ENCODE results near the gene STK16.
A peak's percentile ranks its signal among the peaks of the same experiment; 100 is the strongest.
"Not testable (repeated sequence)": the region's sequence is repeated elsewhere in the genome, so short reads cannot be mapped to it uniquely, and the experiment has no call there.

STK16 gene

DNA sequence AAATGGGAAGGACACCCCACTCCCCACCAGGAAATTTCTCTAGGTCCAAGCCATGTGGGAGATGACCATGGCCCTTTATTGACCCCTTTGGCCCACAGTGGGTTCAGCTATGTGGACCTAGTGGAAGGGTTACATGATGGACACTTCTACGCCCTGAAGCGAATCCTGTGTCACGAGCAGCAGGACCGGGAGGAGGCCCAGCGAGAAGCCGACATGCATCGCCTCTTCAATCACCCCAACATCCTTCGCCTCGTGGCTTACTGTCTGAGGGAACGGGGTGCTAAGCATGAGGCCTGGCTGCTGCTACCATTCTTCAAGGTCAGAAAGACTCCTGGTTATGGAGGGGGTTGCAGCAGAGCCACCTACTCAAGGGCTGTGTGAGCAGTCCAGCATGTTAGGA, 1.3 kb downstream of the STK16 start:
- DNase-seq: no peak

DNA sequence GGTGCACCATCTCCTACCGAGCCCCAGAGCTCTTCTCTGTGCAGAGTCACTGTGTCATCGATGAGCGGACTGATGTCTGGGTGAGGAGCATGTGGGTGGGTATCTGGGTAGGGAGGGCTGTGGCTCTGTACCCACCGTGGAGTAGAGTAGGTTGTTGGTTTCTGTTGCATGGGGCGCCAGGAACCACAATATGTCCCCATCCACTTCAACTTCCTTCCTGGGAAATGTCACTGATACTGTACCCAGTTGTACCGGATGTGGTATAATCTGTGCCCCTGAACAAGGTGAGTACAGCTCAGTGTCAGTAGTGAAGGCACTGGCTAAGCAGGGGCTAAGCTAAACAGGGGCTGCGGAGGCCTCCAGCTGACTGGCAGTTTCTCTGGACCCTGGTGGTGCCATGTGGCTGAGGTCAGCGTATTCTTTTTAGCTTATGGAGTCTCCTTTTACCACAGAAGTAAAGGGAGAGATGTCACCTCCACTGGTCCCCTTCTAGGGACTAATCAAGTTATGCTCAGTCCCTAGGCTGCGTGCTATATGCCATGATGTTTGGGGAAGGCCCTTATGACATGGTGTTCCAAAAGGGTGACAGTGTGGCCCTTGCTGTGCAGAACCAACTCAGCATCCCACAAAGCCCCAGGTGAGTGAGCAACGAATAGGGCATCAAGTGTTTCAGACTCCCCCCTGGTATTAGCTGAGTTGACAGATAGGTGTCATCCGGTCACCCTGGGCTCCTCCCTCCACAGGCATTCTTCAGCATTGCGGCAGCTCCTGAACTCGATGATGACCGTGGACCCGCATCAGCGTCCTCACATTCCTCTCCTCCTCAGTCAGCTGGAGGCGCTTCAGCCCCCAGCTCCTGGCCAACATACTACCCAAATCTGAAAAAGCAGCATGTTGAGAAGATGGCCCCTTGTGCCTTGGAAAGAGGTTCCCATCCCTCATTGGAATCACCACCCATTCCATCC, 2.7 kb downstream of the STK16 start:
- DNase-seq: peak; percentile 66

DNA sequence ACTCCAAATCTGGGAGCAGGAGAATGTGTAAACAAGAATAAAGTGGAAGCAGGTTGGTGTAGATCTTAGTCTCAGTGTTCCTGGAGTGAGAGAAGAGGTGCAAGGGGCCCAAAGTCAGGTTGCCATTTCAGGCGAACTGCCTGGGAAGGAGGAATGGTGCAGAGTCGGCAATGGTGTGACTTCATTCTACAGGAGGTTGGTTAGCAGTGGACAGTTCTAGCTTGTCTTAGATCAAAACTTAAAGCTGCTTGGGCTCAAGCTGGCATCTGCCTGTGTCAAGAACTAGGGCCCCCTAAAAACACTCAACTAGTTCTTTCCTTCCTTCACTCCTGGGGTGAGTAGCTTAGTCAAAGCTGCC, 3.5 kb downstream of the STK16 start:
- DNase-seq: no peak

DNA sequence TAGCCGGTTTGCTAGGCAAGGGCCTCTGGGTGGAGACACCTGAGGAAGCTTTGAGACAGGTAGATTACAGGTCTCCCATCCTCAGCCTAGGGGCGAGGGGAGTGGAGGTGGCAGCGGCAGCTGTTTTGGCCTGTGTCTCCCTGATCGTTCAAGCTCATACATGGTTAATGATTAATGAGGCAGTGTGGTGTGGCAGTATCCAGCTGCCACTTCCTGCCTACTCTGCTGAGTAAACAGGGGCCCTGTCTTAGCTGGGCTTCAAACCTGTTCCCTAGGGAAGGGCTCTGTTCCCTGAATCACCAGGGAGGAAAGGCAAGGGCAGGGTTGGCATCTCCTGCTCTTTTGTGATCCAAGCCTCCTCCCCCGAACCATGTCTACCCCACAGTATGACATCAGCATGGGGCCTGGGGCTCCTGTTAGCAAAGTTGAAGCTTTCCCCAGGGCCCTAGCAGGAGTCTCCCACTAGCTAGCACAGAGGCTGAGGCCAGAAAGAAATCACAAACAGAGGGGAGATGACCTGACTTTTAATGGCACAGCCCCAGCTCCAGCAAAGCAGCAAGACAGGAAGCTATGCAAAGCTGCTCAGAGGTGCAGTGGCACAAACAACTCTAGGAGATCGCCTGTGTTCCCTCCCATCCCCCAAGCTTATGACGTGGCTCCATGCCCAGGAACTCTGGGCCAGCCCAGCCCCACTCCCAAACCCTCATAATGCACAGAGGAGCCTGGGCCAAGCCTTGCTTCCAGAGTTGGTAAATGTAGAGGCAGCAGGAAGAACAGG, 4.1 kb downstream of the STK16 start:
- peak; percentile 39 for DNase-seq

DNA sequence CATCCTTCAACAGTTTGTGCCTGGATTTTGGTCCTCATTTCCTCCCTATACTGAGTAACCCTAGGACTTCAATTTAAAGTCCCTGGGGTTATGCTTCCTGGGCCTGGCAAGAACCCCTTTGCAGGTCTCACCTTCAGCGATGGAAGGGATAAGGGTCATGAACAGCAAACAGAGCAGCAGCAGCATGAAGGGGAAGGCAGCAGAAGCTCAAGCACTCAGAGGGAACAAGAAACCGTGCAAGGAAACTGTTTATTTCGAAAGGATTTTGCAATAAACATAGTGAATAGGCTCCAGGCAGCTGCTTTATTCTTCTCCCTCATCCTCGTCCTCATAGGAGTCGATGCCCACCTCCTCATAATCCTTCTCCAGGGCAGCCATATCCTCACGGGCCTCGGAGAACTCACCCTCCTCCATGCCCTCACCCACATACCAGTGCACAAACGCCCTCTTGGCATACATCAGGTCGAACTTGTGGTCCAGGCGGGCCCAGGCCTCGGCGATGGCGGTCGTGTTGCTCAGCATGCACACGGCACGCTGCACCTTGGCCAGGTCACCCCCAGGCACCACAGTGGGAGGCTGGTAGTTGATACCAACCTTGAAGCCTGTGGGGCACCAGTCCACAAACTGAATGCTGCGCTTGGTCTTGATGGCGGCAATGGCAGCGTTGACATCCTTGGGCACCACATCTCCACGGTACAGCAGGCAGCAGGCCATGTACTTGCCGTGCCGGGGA, 4.9 kb downstream of the STK16 start:
- no peak for DNase-seq

DNA sequence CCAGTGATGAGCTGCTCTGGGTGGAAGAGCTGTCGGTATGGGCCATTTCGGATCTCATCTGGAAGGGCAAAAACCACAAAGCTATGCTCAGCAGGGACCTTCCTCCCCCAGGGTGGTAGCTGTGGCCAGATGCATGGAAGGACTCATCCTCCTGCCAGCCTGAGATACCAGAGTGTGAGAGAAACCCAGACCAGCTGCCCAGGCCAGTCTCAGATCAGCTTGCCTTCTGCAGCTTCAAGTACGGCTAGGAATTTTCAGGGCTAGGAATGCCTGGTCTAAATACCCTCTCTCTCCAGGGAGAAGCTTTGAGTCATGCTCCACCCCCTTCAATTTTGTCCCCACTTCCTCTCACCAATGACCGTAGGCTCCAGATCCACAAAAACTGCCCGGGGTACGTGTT, 6.4 kb downstream of the STK16 start:
- DNase-seq: no peak

DNA sequence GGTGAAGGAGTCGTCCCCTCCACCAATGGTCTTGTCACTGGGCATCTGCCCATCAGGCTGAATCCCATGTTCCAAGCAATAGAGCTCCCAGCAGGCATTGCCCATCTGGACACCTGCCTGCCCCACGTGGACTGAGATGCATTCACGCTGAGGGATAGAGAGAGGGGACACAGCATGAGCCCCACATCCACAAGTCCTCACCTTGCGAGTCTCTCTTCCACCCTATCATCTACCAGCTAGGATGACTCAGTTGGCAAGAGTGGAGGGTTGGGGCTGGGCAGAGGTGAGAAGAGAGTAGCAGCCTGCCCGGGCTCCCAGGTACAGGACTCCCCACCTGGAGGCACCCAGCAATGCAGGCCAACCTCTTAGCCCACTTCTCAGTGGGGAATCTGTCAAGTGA, 6.8 kb downstream of the STK16 start:
- DNase-seq: peak; percentile 37

DNA sequence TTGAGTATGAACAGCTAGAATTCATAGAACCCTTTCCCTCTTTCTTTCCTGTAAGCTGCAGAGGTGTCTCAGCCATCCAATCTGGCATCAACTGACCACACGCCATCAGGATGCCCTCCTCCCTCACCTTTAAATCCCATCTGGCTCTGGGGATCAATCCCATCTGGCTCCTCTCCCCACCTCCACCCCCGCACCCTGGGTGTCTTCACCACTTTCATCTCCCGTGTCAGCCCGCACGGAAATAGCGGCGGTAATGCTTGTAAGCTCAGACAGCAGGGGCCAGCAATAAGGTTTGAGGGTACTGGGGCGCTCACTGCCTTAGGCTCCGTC, 7.3 kb downstream of the STK16 start:
- peak; percentile 48 for DNase-seq

DNA sequence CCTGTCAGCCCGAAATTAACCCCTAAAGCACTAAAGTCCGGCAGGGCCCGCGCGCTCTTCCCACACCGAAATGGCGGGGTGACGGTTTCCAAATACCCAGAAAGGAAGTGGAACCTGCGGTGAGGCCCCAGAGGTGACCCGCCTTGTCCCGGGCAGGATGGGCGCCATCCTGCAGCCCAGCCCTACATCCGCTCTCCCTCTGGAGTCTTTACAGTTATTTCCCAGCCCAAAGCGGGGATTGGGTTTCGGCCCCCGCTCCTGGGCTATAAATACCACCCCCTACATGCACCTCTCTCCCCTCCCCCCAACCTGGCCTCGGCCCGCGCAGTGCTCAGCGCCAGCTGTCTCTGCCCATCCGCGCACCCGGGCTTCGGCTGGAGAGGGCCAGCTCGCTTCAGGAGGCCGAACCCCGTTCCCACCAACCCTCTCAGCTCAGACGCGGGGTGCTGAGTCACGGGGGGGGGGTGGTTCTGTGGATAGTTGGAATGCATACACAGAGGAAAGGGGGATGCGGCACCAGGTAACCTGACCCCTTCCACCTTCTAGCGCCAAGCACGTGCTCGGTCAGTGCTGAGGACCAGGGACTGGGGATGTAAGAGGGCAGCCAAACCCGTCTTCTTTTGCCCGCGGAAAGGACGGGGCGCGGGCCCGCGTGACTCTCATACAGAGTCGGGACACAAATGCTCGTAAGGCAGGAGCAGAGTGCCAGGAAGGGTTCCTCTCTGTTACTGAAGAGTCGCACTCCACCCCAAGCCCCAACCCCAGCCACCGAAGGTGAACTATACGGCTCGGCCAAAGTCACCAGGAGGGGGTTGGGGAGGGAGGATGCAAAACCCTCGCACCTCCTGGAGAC, 7.8 kb downstream of the STK16 start, which contains the start of gene TUBA4B:
Gene TUBA4B, plus strand, starts transcription at position 344 of the 853 bp plus-strand sequence. Its CDS starts 165 bp downstream, at position 509.
- peak; percentile 50 for DNase-seq

DNA sequence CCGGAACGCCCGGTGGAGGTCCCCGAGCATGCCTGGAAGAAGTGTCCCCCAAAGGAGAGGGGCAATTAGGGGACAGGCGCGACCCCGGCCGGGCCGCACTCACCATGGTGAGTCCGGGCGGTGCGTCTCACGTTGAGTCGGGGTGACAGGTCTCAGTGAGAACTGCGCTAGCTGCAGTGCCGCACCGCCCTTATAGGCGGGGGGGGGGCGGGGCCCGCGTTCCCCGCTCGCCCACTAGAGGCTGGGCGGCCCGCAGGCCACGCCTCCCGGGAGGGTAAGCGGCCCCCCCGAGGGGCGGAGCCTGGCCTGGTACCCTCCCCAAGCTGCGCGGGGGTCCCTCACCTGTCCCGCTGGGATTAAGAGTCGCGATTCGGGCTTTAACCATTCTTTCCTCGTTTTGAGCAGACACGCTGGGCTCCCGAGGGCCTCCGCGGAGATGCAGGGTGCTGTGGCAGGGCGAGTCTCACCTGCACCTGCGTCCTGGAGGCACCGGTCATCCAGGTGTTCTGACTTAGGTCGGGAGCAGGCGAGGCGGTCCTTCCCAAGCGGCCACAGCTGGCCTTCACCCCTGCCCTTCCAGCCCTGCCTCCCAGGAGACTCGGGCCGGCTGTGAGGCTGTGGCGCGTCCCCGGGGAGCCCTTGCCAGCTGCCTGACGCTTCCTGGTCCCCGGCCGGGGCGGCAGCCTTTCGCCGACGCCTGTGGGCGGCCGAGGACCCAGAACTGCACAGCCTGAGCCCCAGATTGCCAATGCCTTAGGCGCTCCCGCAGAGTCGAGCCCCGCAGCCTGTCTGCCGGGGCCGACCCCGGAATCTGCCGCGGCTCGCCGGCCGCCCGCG, 8.7 kb downstream of the STK16 start, which contains the start of gene TUBA4A:
Gene TUBA4A, minus strand, starts transcription at position 166 of the 837 bp plus-strand sequence. Its CDS starts 60 bp downstream, at position 106.
- peak; percentile 89 for DNase-seq

DNA sequence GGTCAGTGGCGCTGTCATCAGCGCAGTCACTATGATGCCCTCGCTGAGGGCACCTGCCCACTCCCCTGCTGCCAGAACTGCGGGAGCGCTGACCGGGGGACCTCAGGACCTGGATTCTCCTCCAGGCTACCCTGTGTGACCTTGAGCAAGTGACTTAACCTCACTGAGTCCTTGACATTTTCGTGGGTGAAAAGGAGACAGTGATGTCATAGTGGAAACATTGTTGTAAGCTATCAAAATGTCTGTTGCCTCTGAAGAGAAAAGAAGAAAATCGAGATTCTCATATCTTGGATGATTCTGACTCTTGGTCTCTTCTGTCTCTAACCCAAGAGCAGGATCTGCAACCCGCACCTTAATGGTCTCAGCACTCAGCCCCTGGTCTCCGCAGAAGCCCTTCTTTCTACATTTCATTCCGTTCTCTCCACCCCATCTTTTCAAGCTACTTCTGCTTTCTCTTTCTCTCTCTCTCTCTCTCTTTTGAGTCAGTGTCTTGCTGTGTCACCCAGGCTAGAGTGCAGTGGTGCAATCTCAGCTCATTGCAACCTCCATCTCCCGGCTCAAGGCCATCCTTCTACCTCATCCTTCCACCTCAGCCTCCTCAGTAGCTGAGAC, 9.4 kb downstream of the STK16 start:
- DNase-seq: peak; percentile 44

DNA sequence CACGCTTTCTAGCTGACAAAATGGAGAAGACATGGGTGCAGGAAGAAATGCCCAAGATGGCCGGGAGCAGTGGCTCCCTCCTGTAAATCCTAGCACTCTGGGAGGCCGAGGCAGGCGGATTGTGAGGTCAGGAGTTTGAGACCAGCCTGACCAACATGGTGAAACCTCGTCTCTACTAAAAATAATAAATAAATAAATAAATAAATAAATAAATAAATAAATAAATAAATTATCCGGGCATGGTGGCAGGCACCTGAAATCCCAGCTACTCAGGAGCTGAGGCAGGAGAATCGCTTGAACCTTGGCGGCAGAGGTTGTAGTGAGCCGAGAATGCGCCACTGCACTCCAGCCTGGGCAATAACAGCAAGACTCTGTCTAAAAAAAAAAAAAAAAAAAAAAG, 13.7 kb downstream of the STK16 start:
- not testable (repeated sequence) for DNase-seq

DNA sequence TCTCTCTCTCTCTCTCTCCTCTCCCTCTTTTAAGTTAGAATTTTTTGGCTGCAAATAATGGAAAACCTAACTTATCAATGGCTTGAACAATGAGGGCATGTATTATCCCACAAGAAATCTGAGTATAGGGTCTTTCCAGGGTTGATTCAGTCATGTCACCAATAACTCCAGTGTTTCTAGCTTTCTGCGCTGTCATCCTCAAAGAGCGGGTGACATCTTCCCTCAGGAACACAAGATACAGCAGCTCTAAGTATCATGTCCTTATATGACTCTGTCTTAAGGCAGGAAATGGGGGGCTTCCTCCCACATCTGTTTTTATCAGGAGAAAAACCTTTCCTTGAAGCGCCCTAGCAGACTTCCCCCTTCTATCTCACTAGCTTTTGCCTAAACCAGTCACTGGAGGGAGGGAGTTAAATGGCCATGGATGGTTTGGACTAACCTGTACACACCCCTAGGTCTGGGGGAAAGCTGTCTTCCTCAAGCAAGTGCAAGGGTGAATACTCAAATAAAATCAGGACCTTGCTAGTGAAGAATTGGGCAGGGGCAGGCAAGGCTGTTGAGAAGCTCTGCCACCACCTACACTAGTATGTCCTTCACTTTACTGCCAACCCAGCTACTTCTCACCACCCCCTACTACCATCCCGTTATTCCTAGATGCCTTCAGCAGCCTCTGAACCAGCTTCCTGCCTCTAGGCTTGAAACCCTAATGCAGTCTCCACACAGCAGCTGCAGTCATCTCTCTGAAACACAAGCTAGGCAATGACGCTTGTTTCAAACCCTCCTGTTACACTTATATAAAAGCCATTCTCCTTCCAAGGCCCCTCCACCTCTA, 16.0 kb downstream of the STK16 start:
- no peak for DNase-seq

DNA sequence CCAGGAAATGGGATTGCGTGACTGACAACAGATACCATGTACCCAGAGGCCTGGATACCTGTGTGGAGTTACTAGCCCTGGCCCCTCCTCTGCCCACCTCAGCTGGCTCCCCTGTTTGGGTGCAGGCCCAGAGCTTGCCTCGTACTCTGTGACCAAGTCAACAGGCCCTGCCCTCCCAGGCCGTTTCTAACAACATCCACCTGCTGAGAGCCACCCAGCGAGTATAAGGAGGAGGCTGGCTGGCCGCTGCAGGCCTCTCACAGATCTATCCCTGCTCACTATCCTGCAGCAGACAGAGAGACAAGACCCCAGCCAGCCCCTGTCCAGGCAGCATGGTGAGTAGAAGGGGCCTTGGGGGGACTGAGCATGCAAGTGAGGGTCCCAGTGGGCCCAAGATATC, 21.0 kb downstream of the STK16 start:
- no peak for DNase-seq

DNA sequence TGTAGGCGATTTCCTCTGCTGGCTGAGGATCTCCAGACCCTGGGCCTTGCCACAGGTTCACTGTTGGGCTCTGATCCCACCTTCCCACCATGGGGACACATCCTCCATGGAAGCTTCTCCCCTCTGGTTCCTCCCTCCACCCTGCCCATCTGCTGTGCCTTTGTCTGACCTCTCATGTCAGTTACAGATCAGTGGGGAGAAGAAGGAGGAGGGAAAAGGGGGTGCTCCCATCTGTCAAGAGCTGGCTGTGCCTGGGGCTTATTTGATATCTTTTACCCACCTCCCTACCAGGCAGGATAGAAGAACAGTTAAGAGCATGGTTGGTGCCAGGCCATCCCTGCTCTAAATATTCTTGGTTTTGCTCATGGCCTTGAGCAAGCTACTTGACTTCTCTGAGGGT, 21.6 kb downstream of the STK16 start:
- DNase-seq: no peak

DNA sequence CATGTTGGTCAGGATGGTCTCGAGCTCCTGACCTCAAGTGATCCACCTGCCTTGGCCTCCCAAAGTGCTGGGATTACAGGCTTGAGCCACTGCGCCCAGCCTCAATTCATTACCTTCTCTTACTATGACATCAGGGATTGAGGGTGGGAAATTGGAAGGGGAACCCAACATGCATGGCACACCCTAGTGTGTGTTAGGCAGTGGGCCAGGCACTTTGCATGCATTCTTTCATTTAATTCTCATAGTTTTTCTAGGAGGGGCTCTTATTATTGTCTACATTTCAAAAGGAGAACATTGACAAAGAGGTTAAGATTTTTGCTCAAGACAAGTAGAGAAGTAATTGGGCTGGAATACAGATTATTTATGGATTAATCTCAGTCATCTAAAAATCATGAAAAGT, 23.0 kb downstream of the STK16 start:
- DNase-seq: no peak

DNA sequence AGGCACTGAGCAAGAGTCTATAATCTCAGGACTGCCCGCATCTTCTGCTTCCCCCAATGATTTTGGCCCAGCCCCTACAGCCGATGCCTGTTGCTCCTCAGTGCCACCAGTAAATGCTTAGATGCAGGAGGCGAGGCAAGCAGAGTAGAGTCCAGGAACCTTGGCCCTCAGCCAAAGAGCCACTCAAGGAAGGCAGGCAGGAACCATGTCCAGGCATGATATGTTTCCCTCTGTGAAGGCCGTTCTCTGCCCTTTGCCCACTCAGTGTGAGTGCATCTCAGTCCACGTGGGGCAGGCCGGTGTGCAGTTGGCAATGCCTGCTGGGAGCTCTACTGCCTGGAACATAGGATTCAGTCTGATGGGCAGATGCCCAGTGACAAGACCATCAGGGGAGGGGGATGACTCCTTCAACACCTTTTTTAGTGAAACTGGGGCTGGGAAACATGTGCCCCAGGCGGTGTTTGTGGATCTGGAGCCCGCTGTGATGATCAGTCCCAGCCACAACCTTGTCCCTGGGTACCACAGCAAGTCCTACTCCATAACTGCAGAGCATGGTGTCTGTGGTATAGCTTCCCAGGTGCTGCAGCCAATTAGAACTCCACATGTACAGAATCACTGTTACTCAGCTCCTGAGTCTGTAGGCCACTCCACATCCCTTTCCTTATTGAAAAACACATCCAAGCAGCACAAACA, 24.2 kb downstream of the STK16 start:
- DNase-seq: no peak

DNA sequence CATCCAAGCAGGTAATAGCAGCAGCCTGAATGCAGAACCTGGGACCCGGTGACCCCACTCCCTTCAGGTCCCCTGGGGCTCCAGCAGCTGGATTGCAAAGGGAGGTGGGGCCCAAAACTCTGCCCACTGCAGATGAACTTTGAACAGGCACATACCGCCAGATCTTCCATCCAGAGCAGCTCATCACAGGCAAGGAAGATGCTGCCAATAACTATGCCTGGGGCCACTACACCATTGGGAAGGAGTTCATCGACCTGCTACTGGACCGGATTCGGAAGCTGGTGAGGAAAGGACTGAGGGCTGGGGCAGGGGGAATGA, 24.7 kb downstream of the STK16 start:
- no peak for DNase-seq

DNA sequence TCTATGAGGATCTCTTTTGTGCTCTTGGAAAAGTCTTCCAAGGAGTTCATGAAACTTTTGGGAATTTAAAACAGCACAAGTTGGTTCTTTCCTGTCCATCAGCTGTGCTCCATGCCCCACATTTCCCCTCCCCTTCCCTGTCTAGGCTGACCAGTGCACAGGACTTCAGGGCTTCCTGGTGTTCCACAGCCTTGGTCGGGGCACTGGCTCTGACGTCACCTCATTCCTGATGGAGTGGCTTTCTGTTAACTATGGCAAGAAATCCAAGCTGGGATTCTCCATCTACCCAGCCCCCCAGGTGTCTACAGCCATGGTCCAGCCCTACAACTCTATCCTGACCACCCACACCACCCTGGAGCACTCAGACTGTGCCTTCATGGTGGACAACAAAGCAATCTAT, 25.7 kb downstream of the STK16 start:
- DNase-seq: no peak

All from stimulated activated CD4-positive, alpha-beta T cell treated with anti-CD3 and anti-CD28 coated beads, Interleukin-4, amount 100 ng/mL, for 24 hours (primary cell).